Measurements from ENCODE around the gene PLEKHH2.
"Not testable (repeated sequence)": the region's sequence is repeated elsewhere in the genome, so short reads cannot be mapped to it uniquely, and the experiment has no call there.

Gene PLEKHH2

DNA sequence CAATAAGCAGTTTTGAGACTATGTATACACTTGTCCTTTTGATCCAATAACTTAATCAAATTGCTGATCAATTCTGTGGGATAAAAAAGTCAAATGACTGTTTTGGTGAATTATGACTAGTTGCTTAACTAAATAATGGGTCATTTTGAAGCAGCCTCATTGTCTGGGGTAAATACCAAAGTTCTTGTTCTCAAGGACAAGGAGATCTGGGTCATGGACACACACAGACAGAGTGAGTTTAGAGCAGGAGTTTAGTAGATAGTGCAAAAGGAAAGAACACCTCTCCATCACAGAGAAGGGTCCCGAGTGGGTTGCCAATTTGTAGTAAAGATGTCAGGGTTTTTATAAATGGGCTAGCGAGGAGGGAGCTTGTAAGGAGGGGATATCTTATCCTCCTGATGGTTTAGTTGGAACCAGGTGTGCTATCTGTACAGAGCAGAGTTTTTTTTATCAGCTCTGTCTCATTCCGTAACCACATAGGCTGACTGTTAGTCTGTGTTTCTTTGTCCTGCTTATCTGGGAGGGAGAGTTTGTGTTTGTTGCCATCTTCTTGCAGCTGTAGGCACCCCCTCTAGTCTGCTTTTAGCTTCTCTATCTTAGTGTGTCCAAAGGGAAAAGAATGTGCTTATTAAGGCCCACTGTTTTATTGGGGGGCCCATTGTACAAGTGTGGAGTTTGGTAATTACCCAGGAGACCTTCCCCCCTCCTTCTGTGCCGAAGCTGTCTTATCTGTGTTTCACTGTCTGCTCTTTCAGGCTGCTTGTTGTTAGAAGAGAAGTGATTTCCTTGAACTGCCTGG lies 87.9 kb downstream of the PLEKHH2 start:
- DNase-seq: no peak

DNA sequence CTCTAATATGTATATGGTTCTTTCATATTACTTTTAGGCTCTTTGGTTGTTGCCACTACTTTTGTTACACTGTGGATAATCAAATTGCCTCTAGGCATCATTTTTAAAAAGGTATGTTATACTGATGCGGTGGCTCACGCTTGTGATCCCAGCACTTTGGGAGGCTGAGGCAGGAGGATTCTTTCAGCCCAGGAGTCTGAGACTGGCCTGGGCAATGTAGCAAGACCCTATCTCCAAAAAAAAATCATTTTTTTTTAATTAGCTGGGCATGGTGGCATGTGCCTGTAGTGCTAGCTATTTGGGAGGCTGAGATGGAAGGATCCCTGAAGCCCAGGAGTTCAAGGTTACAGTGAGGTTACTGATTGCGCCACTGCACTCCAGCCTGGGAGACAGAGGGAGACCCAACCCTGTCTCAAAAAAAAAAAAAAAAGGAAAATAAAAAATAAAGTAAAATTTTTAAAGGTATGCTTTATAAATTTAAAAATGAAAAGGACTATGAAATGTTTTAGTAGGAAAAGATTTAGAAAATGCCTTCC lies 88.7 kb downstream of the PLEKHH2 start:
- no peak for DNase-seq

DNA sequence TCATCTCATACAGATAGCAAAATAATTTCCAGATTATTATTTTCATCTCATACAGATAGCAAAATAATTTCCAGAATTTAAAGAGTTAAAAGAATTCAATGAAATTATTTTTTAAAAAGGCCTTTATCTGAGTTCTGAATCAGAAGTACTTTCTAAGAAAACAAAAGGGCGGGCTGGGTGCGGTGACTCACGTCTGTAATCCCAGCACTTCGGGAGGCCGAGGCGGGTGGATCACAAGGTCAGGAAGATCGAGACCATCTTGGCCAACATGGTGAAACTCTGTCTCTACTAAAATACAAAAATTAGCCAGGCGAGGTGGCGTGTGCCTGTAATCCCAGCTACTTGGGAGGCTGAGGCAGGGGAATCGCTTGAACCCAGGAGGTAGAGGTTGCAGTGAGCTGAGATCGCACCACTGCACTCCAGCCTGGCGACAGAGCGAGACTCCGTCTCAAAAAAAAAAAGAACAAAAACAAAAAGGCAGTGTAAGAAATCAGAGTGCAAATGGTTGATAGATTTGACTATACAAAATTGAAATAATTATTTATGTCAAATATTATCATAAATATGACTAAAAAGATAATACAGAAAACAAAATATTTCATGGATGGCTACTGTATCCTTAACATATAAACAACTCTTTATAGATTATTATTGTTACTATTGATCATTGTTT lies 90.0 kb downstream of the PLEKHH2 start:
- not testable (repeated sequence) for DNase-seq

DNA sequence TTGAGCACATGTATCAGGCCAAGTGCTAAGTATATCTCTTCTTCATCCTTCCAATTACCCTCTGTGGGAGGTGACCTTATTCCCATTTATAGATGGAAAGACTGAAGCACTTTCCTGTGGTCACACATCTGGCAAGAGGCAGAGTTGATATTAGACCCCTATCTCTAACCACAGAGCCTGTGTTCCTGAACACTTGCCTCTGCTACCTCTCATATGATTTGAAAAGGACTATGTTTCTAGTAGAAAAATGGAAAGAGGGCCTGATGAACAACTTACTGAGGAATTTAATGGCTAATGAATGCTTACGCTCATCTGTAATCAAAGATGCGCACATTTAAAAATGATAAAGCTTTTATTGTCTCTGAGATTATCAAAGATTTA lies 90.6 kb downstream of the PLEKHH2 start:
- no peak for DNase-seq

DNA sequence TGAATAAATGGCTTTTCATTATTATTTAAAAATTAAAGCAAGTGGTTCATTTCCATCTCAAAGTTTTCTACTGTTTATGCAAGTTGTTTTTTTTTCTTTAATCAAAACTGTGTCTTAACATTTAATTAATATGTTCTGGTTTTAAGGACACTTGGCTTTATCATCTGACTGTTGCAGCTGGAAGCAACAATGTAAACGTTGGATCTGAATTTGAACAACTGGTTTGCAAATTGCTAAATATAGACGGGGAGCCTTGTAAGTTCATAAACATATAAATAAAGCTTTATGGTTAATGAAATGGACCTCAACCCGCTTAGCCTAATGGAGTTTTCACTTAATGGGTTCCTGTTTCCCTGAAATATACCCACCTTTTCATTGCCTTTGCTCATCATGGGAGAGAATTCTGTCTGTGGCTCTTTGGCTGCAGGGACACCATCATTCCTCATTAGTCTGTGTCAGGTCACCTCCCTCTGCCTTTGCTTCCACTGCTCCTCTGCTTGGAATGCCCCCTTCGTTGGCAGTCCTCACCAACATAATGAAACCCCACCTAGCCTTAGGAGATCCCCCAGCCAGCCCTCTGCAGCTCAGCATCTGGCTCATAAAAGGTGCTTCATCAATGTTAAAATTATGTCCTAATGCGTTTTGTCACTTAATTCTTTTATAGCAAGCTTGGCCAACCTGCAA lies 92.6 kb downstream of the PLEKHH2 start:
- DNase-seq: no peak

DNA sequence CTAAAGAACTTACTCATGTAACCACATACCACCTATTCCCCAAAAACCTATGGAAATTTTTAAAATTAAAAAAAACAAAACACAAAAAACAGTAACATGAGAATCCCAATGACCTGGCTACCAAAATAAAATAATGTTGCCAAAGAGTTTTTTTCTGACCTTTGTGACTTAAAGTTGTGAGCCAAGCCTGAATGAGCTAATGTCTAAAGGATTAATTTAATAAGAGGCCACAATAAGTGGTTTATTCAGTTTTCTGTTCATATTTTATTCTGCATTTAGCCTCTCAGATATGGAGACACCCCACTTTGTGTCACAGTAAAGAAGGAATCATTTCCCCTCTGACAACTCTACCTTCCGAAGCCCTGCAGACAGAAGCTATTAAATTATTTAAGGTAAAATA lies 94.2 kb downstream of the PLEKHH2 start:
- DNase-seq: no peak

DNA sequence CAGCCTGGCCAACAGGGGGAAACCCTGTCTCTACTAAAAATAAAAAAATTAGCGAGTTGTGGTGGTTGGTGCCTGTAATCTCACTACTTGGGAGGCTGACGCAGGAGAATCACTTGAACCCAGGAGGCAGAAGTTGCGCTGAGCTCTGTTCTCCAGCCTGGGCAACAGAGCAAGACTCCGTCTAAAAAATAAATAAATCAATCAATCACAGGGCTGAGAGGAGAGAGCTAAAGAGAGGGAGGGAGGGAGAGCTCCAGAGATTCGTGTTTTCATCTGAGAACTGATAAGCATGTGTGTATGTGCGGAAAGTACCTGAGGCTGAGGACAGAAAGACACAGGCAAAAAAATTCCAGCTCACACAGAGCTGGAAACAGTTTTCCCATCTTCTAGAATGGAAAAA lies 99.6 kb downstream of the PLEKHH2 start:
- DNase-seq: no peak

DNA sequence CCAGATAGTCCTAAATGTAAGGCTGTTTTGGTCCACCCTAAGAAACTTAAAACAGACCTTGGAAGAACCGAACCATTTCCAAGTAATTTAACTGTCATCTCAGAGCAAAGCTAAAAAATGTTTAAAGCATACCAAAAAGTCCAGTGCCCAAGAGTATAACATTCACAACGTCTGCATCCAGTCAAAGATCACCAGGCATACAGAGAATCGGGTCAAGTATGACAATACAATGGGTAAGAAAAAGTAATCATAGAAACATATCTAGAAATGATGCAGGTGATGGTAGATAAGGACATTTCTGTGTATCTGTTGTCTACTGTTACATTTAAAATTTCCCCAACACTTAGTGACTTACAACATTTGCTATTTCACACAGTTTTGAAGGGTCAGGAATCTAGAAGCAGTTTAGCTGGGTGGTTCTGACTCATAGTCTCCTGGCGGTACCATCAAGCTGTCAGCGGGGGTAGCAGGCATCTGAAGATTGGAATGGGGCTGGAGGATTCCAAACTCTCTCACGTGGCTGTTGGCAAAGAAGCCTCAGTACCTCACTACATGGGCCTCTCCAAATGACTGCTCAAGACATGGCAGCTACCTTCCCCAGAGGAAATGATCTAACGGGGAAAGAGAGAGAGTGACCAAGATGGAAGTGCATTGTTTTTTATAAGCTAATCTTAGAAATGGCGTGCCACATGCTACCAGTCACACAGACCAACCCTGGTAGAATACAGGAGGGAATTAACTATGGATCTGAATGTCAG lies 100.2 kb downstream of the PLEKHH2 start:
- DNase-seq: no peak

DNA sequence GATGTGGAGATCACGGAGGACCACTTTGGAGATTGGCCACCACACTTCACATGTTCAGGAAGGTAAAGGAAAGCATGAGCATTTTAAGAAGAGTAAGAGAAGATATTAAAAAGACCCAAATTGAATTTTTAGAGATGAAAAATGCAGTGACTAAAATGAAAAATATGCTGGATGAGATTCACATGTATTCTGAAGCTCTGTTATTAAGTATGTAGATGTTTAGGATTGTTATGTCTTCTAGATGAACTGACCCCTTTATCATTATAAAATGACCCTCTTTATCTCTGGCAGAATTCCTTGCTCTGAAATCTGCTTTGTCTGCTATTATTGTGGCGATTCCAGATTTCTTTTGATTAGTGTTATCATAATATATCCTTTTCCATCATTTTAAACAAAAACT lies 100.8 kb downstream of the PLEKHH2 start:
- no peak for DNase-seq

DNA sequence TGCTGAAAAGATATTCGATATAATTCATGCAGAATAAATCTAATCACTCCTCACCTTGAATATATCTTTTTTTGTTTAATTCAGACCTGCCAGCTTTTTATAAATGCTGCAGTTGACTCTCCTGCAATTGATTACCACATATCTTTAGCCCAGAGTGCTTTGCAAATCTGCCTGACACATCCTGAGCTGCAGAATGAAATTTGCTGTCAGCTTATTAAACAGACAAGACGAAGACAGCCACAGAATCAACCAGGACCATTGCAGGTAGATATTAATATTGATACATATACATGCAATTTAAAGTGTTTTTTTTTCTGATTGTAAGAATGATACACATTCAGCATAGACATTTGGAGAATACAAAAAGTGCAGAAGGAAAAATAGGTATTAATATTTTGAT lies 101.2 kb downstream of the PLEKHH2 start:
- DNase-seq: no peak

DNA sequence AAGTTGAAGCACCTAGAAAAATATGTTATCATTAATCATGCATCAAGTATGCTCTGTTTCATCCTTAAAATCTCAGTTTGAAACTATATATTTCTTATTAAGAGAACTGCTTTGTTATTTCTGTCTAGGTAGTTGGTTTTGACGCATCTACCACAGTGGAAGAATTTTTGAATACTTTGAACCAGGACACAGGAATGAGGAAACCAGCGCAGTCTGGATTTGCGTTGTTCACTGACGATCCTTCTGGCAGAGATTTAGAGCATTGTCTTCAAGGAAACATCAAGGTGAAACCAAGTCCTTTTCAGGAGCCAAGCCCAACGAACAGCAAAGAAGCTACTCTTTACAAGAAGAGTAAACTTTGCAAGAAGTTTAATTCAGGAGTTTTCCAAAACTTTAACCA lies 106.6 kb downstream of the PLEKHH2 start:
- no peak for DNase-seq

DNA sequence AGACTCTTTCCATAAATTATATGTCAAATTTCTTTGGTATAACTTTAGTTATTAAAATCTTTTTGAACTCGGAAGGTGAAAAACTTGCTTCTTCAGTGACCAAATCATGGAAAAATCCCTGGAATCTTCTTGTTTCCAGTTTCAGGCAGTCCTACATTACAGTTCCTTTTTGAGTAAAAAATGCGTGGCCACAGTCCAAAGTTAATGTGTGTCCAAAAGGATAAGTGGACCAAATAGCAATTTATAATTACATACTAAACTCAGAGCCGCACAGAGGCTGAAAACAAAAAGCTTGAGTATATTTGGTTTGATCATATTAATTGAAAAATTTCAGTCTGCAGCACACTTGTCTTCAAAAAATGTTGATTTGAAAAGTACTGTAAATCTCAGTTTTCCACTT lies 108.4 kb downstream of the PLEKHH2 start:
- no peak for DNase-seq

DNA sequence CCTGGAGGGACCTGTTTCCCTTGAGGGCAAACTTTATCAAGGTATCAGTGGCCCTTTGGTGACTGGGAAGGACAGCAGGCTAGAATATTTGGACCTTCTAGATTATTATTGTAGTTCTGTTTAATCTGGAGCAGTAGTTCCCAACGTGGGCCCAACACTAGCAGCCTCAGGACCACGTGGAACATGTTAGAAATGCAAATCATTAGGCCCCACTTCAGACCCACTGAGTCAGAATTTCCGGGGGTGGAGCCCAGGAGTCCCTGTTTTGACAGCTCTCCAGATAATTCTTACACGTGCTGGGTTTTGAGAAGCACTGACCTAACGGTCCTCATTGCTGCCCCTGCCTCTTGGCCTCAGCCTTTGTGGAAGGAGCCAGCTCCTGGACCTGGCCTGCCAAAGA lies 111.3 kb downstream of the PLEKHH2 start:
- no peak for DNase-seq

DNA sequence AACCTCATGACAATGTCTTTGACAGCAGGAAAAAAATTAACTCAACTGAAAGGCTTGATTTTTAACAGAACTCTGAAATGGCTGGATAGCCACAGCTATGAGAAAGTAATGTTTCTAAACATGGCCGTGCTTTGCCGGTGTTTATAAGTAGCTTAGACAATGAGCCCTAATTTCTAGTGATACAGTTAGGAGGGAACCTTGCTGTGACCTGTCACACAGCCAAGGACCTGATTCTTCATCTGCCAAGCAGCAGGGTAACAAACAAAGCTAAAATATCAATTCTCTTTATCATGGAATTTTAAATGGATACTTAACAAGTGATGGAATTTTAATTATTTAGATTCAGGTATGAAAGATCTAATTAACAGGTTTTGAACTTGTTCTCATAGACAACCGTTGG lies 112.5 kb downstream of the PLEKHH2 start:
- DNase-seq: no peak

DNA sequence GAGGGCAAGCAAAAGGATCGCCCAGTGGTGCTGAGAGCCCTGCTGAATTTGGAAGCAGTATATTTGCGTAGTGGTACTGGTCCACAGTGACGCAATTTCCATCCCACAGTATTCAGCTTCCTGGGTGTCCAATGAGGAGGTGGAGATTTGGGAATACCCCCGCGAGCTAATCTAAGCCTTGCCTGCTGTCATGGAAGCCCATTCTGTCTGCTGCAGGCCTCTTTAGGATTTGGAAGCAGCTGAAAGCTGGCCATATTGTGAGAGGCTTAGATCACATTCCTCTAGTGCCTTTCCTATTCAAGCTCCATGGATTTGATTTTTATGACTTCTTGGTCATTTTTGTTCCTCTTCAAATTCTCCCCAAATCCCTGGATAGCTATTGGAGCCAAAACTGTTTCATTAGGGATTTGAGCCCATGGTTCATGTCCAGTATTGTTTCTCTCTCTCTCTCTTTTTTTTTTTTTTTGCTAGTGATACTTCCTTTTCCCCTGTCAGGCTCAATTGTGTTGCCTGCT lies 114.5 kb downstream of the PLEKHH2 start:
- no peak for DNase-seq

DNA sequence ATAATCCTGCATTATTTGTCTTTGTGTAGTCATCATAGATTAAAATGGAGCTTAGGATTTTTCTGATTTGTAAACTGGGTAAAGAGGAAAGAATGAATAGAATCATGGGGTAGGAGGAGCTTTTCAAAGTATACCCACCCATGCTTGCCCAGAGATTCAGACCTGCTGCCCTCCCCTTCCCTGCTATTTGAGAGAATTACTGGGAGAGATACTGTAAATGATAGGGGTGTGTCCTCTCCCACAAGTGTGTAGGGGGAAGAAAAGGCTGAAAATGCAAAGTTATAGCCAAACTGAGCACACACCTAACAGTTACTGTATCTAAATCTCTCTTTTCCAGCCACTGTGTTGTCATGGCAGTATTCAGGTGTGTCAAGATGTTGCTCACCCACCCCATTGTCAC lies 115.2 kb downstream of the PLEKHH2 start:
- no peak for DNase-seq

DNA sequence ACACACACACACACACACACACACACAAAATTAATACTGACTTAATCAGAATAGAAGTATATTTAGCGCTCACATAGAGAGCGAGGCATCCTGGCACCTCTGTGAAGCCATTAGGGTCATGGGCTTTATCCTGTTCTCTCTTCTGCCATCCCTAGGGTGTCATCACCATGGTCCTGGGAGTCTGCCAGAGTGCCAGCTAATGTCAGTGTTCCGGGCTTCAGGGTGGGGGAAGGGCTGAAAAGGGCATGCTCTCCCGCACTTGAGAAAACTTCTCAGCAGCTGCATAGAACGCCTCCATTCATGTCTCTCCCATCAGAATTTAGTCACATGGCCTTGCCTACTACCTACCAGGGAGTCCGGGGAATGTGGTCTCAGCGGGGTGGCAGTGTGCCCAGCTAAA lies 117.1 kb downstream of the PLEKHH2 start:
- DNase-seq: no peak

DNA sequence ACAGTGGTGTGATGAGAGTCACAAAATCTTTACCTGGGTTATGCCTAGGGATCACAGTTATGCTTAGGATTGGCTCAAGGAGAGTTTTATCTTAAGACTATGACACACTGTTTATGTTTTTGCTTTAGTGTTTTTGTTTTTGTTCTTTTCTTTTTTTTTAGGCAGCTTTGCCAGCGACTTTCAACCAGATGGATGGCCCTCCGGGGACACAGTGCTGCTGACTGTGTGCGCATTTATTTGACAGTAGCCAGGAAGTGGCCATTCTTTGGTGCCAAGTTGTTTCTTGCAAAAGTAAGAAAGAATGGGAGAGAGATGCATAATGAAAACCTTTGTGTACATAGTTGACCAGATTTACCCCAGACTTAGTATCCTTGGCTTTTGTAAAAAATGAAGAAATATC lies 121.7 kb downstream of the PLEKHH2 start:
- DNase-seq: no peak

DNA sequence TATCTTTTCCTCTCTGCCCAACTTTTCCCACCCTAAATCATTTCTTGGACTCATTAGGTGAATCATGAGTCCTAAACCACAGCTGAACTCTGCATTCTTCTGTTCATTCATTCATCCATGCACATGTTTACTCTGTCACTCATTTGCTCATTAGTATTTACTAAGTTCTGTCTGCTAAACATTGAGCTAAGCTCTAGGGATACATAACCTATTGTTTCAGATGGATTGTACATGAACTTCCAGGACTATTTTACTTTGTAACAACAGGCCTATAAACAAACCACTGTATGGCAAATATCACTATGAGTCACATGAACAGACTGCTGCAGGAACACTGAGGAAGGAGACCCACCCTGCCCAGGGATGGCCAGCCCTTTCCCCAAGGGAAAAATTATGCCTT lies 122.1 kb downstream of the PLEKHH2 start:
- no peak for DNase-seq

DNA sequence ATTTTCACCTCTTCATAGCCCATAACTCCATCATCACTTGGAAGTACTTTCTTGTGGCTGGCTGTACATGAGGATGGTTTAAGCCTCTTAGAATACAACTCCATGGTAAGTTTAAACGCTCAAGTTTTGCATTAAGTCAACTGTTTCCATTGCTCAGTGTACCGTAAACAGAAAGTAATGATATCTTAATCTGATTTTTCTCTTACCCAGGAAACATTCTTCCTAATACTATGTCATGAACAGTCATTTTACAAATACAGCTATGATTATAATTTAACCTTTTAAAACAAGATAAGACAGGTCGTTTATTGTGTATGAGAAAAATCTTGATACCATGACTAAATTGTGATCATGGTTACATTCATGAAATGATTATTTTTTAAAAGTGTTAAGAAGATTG lies 125.2 kb downstream of the PLEKHH2 start:
- DNase-seq: no peak

DNA sequence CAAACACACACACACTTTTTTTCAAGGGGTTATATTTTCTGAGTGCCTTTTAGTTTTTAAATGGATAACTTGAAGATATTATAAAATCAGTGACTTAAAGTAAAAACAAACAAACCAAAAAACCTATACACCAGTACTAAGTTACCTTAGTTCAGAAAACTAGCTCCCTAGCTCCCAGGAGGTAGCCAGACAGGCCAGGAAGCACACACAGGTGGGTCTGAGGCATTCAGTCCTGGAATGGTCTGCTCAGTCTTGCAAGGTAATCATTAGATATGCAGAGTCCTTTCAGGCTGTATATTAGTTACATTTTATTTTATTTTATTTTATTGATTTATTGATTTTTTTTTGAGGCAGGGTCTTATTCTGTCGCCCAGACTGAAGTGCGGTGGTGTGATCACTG lies 126.0 kb downstream of the PLEKHH2 start:
- no peak for DNase-seq

DNA sequence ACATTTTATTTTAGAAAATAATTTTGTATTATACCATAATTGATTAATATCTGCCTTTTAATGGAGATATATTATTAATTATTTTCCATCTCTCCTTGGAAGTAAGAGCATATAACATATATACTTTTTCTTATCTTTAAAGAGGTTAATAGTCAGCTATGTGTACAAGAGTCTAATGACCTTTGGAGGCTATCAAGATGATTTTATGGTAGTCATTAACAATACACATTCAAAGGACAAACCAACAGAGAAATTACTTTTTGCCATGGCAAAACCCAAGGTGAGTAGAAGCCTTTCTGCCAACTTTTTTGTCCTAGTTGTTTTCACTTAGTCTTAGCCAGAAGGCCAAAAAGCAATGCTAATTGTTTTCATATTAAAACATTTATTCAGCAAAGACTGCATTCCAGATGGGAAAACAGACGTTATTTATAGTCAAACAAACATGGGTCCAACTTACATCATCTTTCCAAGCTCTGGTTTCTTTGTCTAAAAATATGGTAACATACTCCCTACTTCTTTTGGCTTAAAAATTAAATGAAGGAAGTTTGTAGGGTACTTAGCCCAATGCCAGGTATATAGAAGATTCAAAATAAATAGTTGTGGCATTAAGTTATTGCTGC lies 127.1 kb downstream of the PLEKHH2 start:
- peak in 1 of 2 experiments; percentile 41 for DNase-seq

Measured in NCI-H446 (cell line).